DMS 273 (cell line): ENCODE measurements around the gene TBC1D16.

Experiments
- DNase-seq: peaks from one replicate; lab custom pipeline; 2025; ENCODE audit not compliant: unreplicated experiment; lab: John Stamatoyannopoulos, UW

The TBC1D16 gene

GRCh38 chr17:79919164-79919585 is 116.5 kb downstream of the TBC1D16 start:
- peak; percentile 63 for DNase-seq

- DNase-seq, result no peak
Observed at GRCh38 chr17:79918581-79919163, 117.0 kb downstream of the TBC1D16 start.

DNA sequence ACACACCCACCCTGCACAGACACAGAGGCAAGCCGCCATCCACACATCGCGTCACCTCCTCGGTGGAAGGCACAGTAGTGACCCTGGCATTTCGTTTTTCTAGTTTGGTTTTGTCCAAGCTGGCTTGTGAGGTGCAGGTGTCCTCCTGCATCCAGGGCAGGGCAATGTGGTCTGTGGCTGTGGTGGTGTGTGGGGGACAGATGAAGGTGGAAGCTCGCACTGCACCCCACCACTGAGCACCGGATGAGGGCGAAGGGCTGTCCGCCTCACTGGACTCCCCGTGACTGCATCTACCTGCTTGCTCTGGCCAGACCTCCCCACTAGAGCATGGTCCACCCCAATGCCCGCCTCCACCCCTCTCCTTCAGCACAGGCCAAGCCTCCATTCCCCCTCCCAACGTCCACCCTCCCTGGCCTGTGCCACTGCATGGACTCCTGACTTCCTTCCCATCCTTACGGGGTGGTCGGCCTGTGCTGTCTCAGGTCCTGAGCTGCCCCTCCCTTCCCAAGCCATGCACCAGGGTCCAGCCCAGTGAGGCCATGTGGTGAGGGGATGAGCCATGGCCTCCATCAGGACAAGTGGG is 117.7 kb downstream of the TBC1D16 start:
- DNase-seq, result no peak

- DNase-seq, result no peak
Observed at GRCh38 chr17:79916991-79917901, 118.4 kb downstream of the TBC1D16 start.

GRCh38 chr17:79916506-79916905 is 119.2 kb downstream of the TBC1D16 start:
- DNase-seq, result no peak

DNA sequence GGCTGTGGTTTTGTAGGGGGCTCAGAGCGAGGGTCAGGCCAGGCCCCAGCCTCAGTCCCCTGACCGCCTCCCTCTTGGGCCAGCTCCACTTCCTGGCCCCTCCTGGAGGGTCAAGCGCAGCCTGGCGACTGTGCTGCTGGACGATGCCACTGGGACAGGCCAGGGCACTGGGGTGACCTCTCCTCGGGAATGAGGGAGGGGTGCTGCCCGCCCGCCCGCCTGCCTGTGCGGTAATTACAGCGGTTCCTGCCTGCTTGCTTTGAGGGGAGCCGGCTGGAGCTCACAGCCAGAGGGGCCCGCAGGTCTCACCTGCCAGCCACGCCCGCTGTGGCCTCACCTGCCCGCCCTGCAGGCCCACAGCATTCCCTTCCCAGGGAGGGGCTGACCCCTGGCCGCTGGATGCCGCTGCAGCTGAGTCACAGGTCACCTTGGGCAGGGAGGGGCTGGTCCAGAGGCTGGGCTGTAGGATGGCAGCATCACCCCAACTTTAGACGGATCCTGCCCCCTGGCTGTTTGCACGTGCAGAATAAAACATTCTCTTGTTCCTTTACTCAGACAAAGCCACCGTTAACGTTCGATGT is 119.7 kb downstream of the TBC1D16 start:
- DNase-seq, result peak; percentile 47

- no peak for DNase-seq
Observed at GRCh38 chr17:79914813-79915740, 120.6 kb downstream of the TBC1D16 start.

DNA sequence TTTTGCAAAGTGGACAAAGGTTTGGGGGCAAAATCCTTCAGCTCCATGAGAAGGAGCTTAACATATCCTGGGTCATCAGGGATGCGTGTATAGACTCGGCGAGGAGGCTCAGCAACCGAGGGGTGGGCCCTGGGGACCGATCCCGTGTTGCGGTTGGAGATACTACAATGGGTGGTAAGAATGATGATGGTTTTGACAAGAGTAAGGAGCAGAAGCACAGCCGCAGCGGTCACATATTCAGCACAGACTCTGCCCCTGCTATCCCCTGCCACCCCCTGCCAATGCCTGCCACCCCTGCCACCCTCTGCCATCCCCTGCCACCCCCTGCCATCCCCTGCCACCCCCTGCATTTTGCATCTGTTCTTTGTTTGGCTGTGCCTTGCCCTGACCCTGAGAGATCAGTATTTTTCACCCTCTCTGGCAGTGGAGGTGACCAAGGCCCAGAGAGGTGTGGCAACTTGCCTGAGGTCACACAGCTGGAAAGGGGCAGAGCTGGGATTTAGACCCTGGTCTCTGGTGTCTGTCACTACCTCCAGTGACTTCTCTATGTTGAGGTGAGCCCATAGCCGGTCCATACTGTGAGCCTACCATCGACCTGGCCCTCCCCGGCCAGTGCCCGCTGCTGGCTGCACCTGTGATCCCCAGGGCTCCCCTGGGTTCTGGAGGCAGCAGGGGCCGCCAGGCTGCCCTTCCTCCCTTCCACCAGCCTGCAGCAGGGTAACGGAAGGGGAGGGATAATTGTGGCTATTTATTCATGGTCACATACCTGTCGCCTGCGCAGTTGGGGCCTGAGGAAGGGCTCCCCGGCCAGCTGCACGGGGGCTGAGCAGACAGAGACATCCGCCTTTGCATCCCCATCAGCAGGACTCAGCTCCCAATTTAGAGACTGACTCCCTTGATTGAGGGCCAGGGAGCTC is 121.5 kb downstream of the TBC1D16 start:
- DNase-seq, result no peak

DNA sequence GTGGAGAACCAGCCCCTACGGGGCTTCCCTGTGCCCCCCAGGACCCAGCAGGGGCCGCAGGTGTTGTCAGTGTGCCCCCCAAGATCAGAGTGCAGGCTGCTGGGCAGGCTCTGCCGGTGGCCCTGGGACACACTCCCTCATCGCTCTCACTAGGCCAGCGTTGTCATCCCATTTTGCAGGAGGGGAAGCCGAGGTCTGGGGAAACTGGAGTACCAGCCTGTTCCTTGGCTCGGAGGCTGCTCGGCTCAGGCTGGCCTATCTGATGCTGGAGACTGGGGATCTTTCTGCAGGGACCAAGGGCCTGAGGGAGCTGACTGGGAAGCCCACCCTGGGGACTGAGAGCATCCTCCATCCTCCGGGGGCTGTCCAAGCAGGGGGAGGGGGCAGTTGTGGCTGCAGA is 122.2 kb downstream of the TBC1D16 start:
- no peak for DNase-seq

- no peak for DNase-seq
Observed at GRCh38 chr17:79912552-79913330, 122.9 kb downstream of the TBC1D16 start.

GRCh38 chr17:79911430-79912399 is 124.0 kb downstream of the TBC1D16 start:
- no peak for DNase-seq

GRCh38 chr17:79910985-79911361 is 124.7 kb downstream of the TBC1D16 start:
- DNase-seq, result no peak

DNA sequence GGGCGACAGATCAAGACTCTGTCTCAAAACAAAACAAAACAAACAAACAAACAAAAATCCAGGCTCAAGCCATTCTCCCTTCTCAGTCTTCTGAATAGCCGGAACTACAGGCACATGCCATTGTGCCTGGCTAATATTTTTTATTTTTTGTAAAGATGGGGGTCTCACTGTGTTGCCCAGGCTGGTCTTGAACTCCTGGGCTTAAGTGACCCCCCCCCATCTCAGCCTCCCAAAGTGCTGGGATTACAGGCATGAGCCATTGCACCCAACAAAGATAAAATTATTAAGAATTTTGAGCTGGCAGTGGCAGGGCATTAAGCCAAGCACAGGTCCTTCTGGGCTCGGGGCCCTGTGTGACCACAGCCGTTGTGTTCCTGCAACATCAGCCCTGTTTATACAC is 126.6 kb downstream of the TBC1D16 start:
- DNase-seq, result no peak

DNA sequence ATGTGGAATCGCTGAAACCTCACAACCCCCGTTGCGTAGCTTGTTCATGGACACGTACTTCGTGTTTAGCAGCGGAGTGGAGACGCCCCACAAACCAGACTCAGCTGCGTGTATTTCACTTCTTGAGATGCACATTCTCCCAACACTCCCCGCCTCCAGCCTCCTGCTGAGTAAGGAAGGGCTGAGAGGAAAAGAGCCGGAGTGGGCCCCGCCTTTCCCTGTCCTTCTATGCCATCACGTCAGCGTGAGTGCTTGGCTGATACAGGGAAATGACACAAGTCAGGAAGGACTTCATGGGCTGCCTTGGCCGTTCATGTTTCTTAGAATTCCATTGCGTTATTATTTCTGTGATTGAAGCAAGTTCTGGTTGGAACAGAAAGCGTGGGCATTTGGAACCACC is 127.8 kb downstream of the TBC1D16 start:
- no peak for DNase-seq

- no peak for DNase-seq
Observed at GRCh38 chr17:79907217-79907715, 128.4 kb downstream of the TBC1D16 start.

GRCh38 chr17:79905832-79906231 is 129.8 kb downstream of the TBC1D16 start:
- DNase-seq, result peak; percentile 46

DNA sequence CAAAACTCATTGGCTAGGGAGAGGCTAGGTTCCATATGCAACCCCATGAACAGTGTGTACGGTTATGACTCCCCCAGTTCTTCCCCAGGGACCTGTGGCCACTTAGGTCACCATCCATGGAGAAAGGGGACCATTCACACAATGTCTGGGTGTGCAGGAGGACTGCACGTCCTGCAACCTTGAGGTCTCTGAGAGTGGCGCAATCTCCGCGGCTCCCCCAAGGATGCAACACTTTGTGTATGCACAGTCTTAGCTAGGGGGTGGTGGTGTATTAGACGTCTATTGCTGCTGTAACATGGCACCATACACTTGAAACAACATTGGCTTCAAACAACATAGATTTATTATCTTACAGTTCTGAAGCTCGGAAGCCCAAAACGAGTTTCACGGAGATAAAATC is 130.8 kb downstream of the TBC1D16 start:
- no peak for DNase-seq
